Neutrophil (primary cell): Measurements from ENCODE around the gene NOD2.

Experiments
- H3K27ac ChIP-seq: fragments of 200-600 bp; sonication (generic); 2 replicates; pipeline ENCODE4 v1.5.1; 2016; ENCODE audit warnings: mild to moderate bottlenecking, moderate library complexity
- H3K27me3 ChIP-seq: fragments of 200-600 bp; sonication (generic); 2 replicates; pipeline ENCODE4 v1.6.0; 2016; ENCODE audit warnings: mild to moderate bottlenecking
- H3K36me3 ChIP-seq: fragments of 200-600 bp; sonication (generic); 2 replicates; pipeline ENCODE4 v1.5.1; 2017
- H3K4me1 ChIP-seq, 2 experiments: fragments of 200-600 bp in 1 of 2; sonication (generic) in 1 of 2; 1 replicate in 1 of 2; 2 replicates in 1 of 2; pipeline versions ENCODE4 v1.5.1 to v1.6.1; 2013 to 2016; ENCODE audit warnings: low read depth in 1 of 2, low read length in 1 of 2, mild to moderate bottlenecking in 1 of 2, moderate library complexity in 1 of 2; ENCODE audit not compliant: control insufficient read depth in 1 of 2, insufficient read depth in 1 of 2
- H3K4me3 ChIP-seq, 2 experiments: fragments of 200-600 bp in 1 of 2; sonication (generic) in 1 of 2; 1 replicate in 1 of 2; 2 replicates in 1 of 2; pipeline ENCODE4 v1.5.1; 2013 to 2016; ENCODE audit warnings: low read depth in 1 of 2, low read length in 1 of 2, mild to moderate bottlenecking in 1 of 2, moderate library complexity in 1 of 2
- H3K9me3 ChIP-seq: fragments of 200-600 bp; sonication (generic); 2 replicates; pipeline ENCODE4 v1.5.1; 2016
- TF ChIP-seq, protein P1 (sequence below): fragments of 200-600 bp; sonication (generic); IDR thresholded peaks from 2 replicates; pipeline ENCODE4 v1.5.1; 2016; ENCODE audit warnings: antibody characterized with exemption

The NOD2 gene

DNA sequence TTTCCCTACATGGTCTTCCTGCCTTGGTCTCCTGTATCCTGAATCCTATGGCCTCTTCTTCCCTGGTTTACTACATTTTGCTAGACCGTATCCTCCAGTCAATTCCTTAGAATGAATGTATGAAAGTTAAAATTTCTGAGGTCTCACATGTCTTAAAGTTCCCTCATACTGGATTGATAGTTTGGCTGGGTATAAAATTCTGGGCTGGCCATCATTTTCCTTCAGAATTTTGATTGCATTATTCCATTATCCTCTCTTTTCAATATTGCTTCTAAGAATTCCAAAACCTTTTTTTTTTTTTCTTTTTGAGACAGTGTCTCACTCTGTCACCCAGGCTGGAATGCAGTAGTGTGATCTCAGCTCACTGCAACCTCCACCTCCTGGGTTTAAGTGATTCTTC, 10.8 kb downstream of the NOD2 start:
- TF ChIP-seq, protein P1, sequence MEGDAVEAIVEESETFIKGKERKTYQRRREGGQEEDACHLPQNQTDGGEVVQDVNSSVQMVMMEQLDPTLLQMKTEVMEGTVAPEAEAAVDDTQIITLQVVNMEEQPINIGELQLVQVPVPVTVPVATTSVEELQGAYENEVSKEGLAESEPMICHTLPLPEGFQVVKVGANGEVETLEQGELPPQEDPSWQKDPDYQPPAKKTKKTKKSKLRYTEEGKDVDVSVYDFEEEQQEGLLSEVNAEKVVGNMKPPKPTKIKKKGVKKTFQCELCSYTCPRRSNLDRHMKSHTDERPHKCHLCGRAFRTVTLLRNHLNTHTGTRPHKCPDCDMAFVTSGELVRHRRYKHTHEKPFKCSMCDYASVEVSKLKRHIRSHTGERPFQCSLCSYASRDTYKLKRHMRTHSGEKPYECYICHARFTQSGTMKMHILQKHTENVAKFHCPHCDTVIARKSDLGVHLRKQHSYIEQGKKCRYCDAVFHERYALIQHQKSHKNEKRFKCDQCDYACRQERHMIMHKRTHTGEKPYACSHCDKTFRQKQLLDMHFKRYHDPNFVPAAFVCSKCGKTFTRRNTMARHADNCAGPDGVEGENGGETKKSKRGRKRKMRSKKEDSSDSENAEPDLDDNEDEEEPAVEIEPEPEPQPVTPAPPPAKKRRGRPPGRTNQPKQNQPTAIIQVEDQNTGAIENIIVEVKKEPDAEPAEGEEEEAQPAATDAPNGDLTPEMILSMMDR = no peak
- no peaks in the 10 kb centered on the region for H3K9me3 ChIP-seq
- H3K4me1 ChIP-seq = peaks cover 60 to 71% of the 10 kb centered on the region in 2 experiments
- H3K27ac ChIP-seq = peak overlapping the region; percentile 47
- H3K36me3 ChIP-seq = peaks cover 28% of the 10 kb centered on the region
- no peaks in the 10 kb centered on the region for H3K27me3 ChIP-seq
- H3K4me3 ChIP-seq = no peak overlapping the region

- TF ChIP-seq, protein P1 = no peak
- Histone ChIP-seq H3K27me3 (no peaks in the 10 kb centered on the region), H3K27ac (peak overlapping the region; percentile 24), H3K9me3 (no peaks in the 10 kb centered on the region), H3K4me1 (peaks cover 61 to 71% of the 10 kb centered on the region in 2 experiments), H3K36me3 (peaks cover 28% of the 10 kb centered on the region), H3K4me3 (no peak overlapping the region)
Measured at GRCh38 chr16:50705436-50706110, 12.2 kb downstream of the NOD2 start.

GRCh38 chr16:50706250-50706649, 12.8 kb downstream of the NOD2 start:
- Histone ChIP-seq H3K27me3 (no peaks in the 10 kb centered on the region), H3K9me3 (no peaks in the 10 kb centered on the region), H3K4me3 (no peak overlapping the region), H3K36me3 (peaks cover 28% of the 10 kb centered on the region), H3K27ac (peak overlapping the region; percentile 24), H3K4me1 (peaks cover 68 to 74% of the 10 kb centered on the region in 2 experiments)
- TF ChIP-seq, protein P1 = no peak

DNA sequence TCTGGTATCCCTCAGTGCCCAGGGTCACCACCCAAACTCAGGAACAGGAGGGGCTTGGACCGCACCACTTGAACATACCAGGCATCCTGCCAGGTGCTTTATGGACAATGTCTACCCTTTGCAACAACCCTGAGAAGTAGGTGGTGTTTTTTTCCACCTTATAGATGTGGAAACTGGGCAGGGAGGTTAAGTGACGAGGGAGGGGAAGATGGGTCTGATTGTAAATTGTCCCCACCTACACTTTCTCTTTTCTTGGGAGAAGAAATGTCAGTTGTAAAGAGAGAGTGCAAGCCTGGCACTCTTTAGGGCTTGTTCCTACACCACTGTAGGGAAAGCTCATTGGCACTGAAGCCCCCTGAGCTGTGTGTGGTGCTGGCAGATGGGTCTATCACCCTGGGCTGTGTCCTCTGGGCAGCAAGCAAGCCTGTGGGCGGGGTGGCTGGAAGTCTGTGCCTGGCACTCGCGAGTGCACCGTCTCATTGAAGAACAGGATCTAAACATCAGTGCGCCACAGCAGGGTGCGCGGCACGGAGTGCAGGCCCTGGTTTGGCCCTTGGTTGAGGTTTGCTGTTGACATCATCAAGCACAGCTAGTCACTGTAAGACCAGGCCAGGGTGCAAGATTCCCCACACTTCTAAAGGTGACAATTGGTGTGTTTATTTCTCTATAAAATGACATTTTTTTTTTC, 15.1 kb downstream of the NOD2 start:
- Histone ChIP-seq H3K4me1 (peaks cover 74 to 75% of the 10 kb centered on the region in 2 experiments), H3K4me3 (peak overlapping the region; percentile 31 to 52), H3K9me3 (no peaks in the 10 kb centered on the region), H3K36me3 (peaks cover 42% of the 10 kb centered on the region), H3K27ac (peak overlapping the region; percentile 92), H3K27me3 (no peaks in the 10 kb centered on the region)
- TF ChIP-seq, protein P1 = no peak

- Histone ChIP-seq H3K4me3 (peak overlapping the region; percentile 31 to 52), H3K27me3 (no peaks in the 10 kb centered on the region), H3K4me1 (peaks cover 74 to 77% of the 10 kb centered on the region in 2 experiments), H3K36me3 (peaks cover 42% of the 10 kb centered on the region), H3K9me3 (no peaks in the 10 kb centered on the region), H3K27ac (peak overlapping the region; percentile 92)
- TF ChIP-seq, protein P1 = peak; percentile 26
Measured at GRCh38 chr16:50709061-50709684, 15.8 kb downstream of the NOD2 start.
